Measurements from ENCODE around the gene WNT5B. TPM values are rescaled to one million over a fixed set of nuclear protein-coding genes. Genes with fewer than 3 reads are reported as not detected.

WNT5B gene
- total RNA-seq (not detected), polyA plus RNA-seq (not detected)

- Histone ChIP-seq H3K9me3 (ENCODE audit: control insufficient read depth in 2 of 2, low read length in 2 of 2) (no peaks in the 10 kb centered on the region), H3K4me1 (ENCODE audit: control insufficient read depth, insufficient read depth, low read length, poor library complexity, severe bottlenecking) (peaks cover 16% of the 10 kb centered on the region), H3K27me3 (ENCODE audit: control insufficient read depth, insufficient read depth, low read length) (peaks cover 24% of the 10 kb centered on the region), H3K36me3 (ENCODE audit: control insufficient read depth, insufficient read depth, low read length) (no peaks in the 10 kb centered on the region), H3K27ac (ENCODE audit: insufficient read depth, low read length, poor library complexity, severe bottlenecking) (no peak within 1 kb of the TSS), H3K4me3 (ENCODE audit: low read depth, low read length) (no peak within 1 kb of the TSS)
- ATAC-seq (ENCODE audit: low read depth in 2 of 2) (no peak), DNase-seq (no peak)
- Mint-ChIP-seq H3K36me3 (no peaks in the 10 kb centered on the region), H3K4me3 (peak within 1 kb of the TSS; percentile 53 to 82 (median 58)), H3K27ac (no peak within 1 kb of the TSS), H3K4me1 (peaks cover 4 to 22% (median 10%) of the 10 kb centered on the region in 4 donors), H3K9me3 (peaks cover 0 to 2% (median 0%) of the 10 kb centered on the region in 7 donors), H3K27me3 (peaks cover 81% of the 10 kb centered on the region)
Observed at GRCh38 chr12:1628666-1629337, at the start of gene WNT5B. WNT5B (plus strand) TSS chr12:1629231; CDS start chr12:1631355, 2,124 bp downstream.

- no peak for ATAC-seq (ENCODE audit: low read depth in 2 of 2)
- peaks cover 2 to 10% (median 9%) of the 10 kb centered on the region in 4 donors for H3K4me1 Mint-ChIP-seq
- Histone ChIP-seq H3K9me3 (ENCODE audit: control insufficient read depth in 2 of 2, low read length in 2 of 2) (no peaks in the 10 kb centered on the region), H3K4me1 (ENCODE audit: control insufficient read depth, insufficient read depth, low read length, poor library complexity, severe bottlenecking) (peaks cover 7% of the 10 kb centered on the region), H3K4me3 (ENCODE audit: low read depth, low read length) (no peak overlapping the region), H3K27ac (ENCODE audit: insufficient read depth, low read length, poor library complexity, severe bottlenecking) (no peak overlapping the region), H3K27me3 (ENCODE audit: control insufficient read depth, insufficient read depth, low read length) (no peaks in the 10 kb centered on the region), H3K36me3 (ENCODE audit: control insufficient read depth, insufficient read depth, low read length) (no peaks in the 10 kb centered on the region)
- H3K27ac Mint-ChIP-seq, result no peak overlapping the region
- DNase-seq, result no peak
- no peak overlapping the region for H3K4me3 Mint-ChIP-seq
- H3K27me3 Mint-ChIP-seq, result no peaks in the 10 kb centered on the region
- H3K9me3 Mint-ChIP-seq, result peaks cover 0 to 2% (median 0%) of the 10 kb centered on the region in 7 donors
- peaks cover 3% of the 10 kb centered on the region for H3K36me3 Mint-ChIP-seq
Observed at GRCh38 chr12:1579651-1580435, 49.2 kb upstream of the WNT5B start.

- no peak overlapping the region for H3K27ac Mint-ChIP-seq
- Histone ChIP-seq H3K4me1 (ENCODE audit: control insufficient read depth, insufficient read depth, low read length, poor library complexity, severe bottlenecking) (peaks cover 7% of the 10 kb centered on the region), H3K4me3 (ENCODE audit: low read depth, low read length) (no peak overlapping the region), H3K9me3 (ENCODE audit: control insufficient read depth in 2 of 2, low read length in 2 of 2) (no peaks in the 10 kb centered on the region), H3K27ac (ENCODE audit: insufficient read depth, low read length, poor library complexity, severe bottlenecking) (no peak overlapping the region), H3K27me3 (ENCODE audit: control insufficient read depth, insufficient read depth, low read length) (no peaks in the 10 kb centered on the region), H3K36me3 (ENCODE audit: control insufficient read depth, insufficient read depth, low read length) (no peaks in the 10 kb centered on the region)
- H3K4me3 Mint-ChIP-seq, result no peak overlapping the region
- DNase-seq (no peak), ATAC-seq (ENCODE audit: low read depth in 2 of 2) (no peak)
- H3K36me3 Mint-ChIP-seq, result peaks cover 3% of the 10 kb centered on the region
- H3K4me1 Mint-ChIP-seq, result peaks cover 2 to 9% (median 7%) of the 10 kb centered on the region in 4 donors
- H3K27me3 Mint-ChIP-seq, result no peaks in the 10 kb centered on the region
- peaks cover 0 to 2% (median 0%) of the 10 kb centered on the region in 7 donors for H3K9me3 Mint-ChIP-seq
Observed at GRCh38 chr12:1580526-1580925, 48.5 kb upstream of the WNT5B start.

GRCh38 chr12:1581973-1582708 lies 46.9 kb upstream of the WNT5B start:
- Mint-ChIP-seq H3K4me3 (no peak overlapping the region), H3K27ac (peak overlapping the region in 2 of 3 donors; percentile 15 to 71)
- ATAC-seq (ENCODE audit: low read depth in 2 of 2), result no peak

GRCh38 chr12:1582709-1583050 lies 46.4 kb upstream of the WNT5B start:
- peak overlapping the region in 1 of 3 donors; percentile 39 for H3K27ac Mint-ChIP-seq
- H3K4me1 Mint-ChIP-seq, result peaks cover 5 to 15% (median 10%) of the 10 kb centered on the region in 4 donors
- no peak for ATAC-seq (ENCODE audit: low read depth in 2 of 2)

More at GRCh38 chr12:1581973-1582708, 46.9 kb upstream of the WNT5B start:
- H3K27me3 Mint-ChIP-seq, result no peaks in the 10 kb centered on the region
- H3K9me3 ChIP-seq (ENCODE audit: control insufficient read depth in 2 of 2, low read length in 2 of 2), result no peaks in the 10 kb centered on the region
- no peak overlapping the region for H3K27ac ChIP-seq (ENCODE audit: insufficient read depth, low read length, poor library complexity, severe bottlenecking)
- H3K4me3 ChIP-seq (ENCODE audit: low read depth, low read length), result no peak overlapping the region
- no peaks in the 10 kb centered on the region for H3K27me3 ChIP-seq (ENCODE audit: control insufficient read depth, insufficient read depth, low read length)
- H3K4me1 Mint-ChIP-seq, result peaks cover 2 to 10% (median 7%) of the 10 kb centered on the region in 4 donors
- H3K36me3 Mint-ChIP-seq, result peaks cover 3% of the 10 kb centered on the region
- no peak for DNase-seq
- H3K36me3 ChIP-seq (ENCODE audit: control insufficient read depth, insufficient read depth, low read length), result peaks cover 7% of the 10 kb centered on the region
- no peaks in the 10 kb centered on the region for H3K9me3 Mint-ChIP-seq
- H3K4me1 ChIP-seq (ENCODE audit: control insufficient read depth, insufficient read depth, low read length, poor library complexity, severe bottlenecking), result peaks cover 7% of the 10 kb centered on the region

GRCh38 chr12:1583421-1584078 lies 45.5 kb upstream of the WNT5B start:
- peaks cover 7% of the 10 kb centered on the region for H3K36me3 ChIP-seq (ENCODE audit: control insufficient read depth, insufficient read depth, low read length)
- Mint-ChIP-seq H3K4me1 (peaks cover 13 to 24% (median 19%) of the 10 kb centered on the region in 4 donors), H3K4me3 (no peak overlapping the region), H3K27ac (peak overlapping the region; percentile 30 to 76 (median 55)), H3K9me3 (no peaks in the 10 kb centered on the region), H3K36me3 (peaks cover 7% of the 10 kb centered on the region), H3K27me3 (no peaks in the 10 kb centered on the region)
- no peak overlapping the region for H3K27ac ChIP-seq (ENCODE audit: insufficient read depth, low read length, poor library complexity, severe bottlenecking)
- DNase-seq, result peak; percentile 60 to 82 (median 68)
- ATAC-seq (ENCODE audit: low read depth in 2 of 2), result peak in 1 of 2 donors; percentile 71
- peak overlapping the region; percentile 39 for H3K4me3 ChIP-seq (ENCODE audit: low read depth, low read length)
- peaks cover 16% of the 10 kb centered on the region for H3K4me1 ChIP-seq (ENCODE audit: control insufficient read depth, insufficient read depth, low read length, poor library complexity, severe bottlenecking)
- no peaks in the 10 kb centered on the region for H3K27me3 ChIP-seq (ENCODE audit: control insufficient read depth, insufficient read depth, low read length)
- H3K9me3 ChIP-seq (ENCODE audit: control insufficient read depth in 2 of 2, low read length in 2 of 2), result no peaks in the 10 kb centered on the region

More at GRCh38 chr12:1582709-1583050, 46.4 kb upstream of the WNT5B start:
- Histone ChIP-seq H3K36me3 (ENCODE audit: control insufficient read depth, insufficient read depth, low read length) (peaks cover 7% of the 10 kb centered on the region), H3K27ac (ENCODE audit: insufficient read depth, low read length, poor library complexity, severe bottlenecking) (no peak overlapping the region), H3K4me3 (ENCODE audit: low read depth, low read length) (no peak overlapping the region), H3K27me3 (ENCODE audit: control insufficient read depth, insufficient read depth, low read length) (no peaks in the 10 kb centered on the region), H3K4me1 (ENCODE audit: control insufficient read depth, insufficient read depth, low read length, poor library complexity, severe bottlenecking) (peaks cover 7% of the 10 kb centered on the region), H3K9me3 (ENCODE audit: control insufficient read depth in 2 of 2, low read length in 2 of 2) (no peaks in the 10 kb centered on the region)
- Mint-ChIP-seq H3K27me3 (no peaks in the 10 kb centered on the region), H3K4me3 (no peak overlapping the region), H3K36me3 (peaks cover 5% of the 10 kb centered on the region), H3K9me3 (no peaks in the 10 kb centered on the region)
- no peak for DNase-seq

GRCh38 chr12:1584326-1584725 lies 44.7 kb upstream of the WNT5B start:
- H3K27me3 ChIP-seq (ENCODE audit: control insufficient read depth, insufficient read depth, low read length), result no peaks in the 10 kb centered on the region
- Mint-ChIP-seq H3K9me3 (no peaks in the 10 kb centered on the region), H3K36me3 (peaks cover 7% of the 10 kb centered on the region), H3K27ac (no peak overlapping the region), H3K4me3 (no peak overlapping the region), H3K27me3 (no peaks in the 10 kb centered on the region), H3K4me1 (peaks cover 17 to 32% (median 24%) of the 10 kb centered on the region in 4 donors)
- H3K4me3 ChIP-seq (ENCODE audit: low read depth, low read length), result no peak overlapping the region
- peaks cover 23% of the 10 kb centered on the region for H3K4me1 ChIP-seq (ENCODE audit: control insufficient read depth, insufficient read depth, low read length, poor library complexity, severe bottlenecking)
- no peaks in the 10 kb centered on the region for H3K9me3 ChIP-seq (ENCODE audit: control insufficient read depth in 2 of 2, low read length in 2 of 2)
- peaks cover 7% of the 10 kb centered on the region for H3K36me3 ChIP-seq (ENCODE audit: control insufficient read depth, insufficient read depth, low read length)
- H3K27ac ChIP-seq (ENCODE audit: insufficient read depth, low read length, poor library complexity, severe bottlenecking), result no peak overlapping the region
- ATAC-seq (ENCODE audit: low read depth in 2 of 2), result no peak
- DNase-seq, result no peak
